Fibroblast of pulmonary artery (primary cell): ENCODE measurements around the gene RNFT2.

Experiments used
- DNase-seq: peaks from one replicate; pipeline ENCODE4 v3.0.0-alpha.2; 2010; ENCODE audit warnings: low read depth
- H3K4me3 ChIP-seq: replicated peaks from 2 replicates; pipeline ENCODE4 v1.5.1; 2011; ENCODE audit warnings: low read depth, mild to moderate bottlenecking, control low read depth, low read length, moderate library complexity
- CTCF ChIP-seq: IDR thresholded peaks from 2 replicates; pipeline ENCODE4 v1.5.1; 2011; ENCODE audit warnings: mild to moderate bottlenecking, control low read depth, low read length, inconsistent platforms; ENCODE audit errors: missing control alignments

The RNFT2 gene

GRCh38 chr12:116861320-116861719 is 123.2 kb downstream of the RNFT2 start:
- no peak for TF ChIP-seq CTCF
- DNase-seq = peak; percentile 71
- no peak overlapping the region for H3K4me3 ChIP-seq

- no peak for TF ChIP-seq CTCF
- DNase-seq = no peak
- H3K4me3 ChIP-seq = no peak overlapping the region
Measured at GRCh38 chr12:116862167-116862566, 124.1 kb downstream of the RNFT2 start.

GRCh38 chr12:116863275-116863767 is 125.2 kb downstream of the RNFT2 start:
- no peak overlapping the region for H3K4me3 ChIP-seq
- no peak for DNase-seq
- peak; percentile 43 for TF ChIP-seq CTCF

DNA sequence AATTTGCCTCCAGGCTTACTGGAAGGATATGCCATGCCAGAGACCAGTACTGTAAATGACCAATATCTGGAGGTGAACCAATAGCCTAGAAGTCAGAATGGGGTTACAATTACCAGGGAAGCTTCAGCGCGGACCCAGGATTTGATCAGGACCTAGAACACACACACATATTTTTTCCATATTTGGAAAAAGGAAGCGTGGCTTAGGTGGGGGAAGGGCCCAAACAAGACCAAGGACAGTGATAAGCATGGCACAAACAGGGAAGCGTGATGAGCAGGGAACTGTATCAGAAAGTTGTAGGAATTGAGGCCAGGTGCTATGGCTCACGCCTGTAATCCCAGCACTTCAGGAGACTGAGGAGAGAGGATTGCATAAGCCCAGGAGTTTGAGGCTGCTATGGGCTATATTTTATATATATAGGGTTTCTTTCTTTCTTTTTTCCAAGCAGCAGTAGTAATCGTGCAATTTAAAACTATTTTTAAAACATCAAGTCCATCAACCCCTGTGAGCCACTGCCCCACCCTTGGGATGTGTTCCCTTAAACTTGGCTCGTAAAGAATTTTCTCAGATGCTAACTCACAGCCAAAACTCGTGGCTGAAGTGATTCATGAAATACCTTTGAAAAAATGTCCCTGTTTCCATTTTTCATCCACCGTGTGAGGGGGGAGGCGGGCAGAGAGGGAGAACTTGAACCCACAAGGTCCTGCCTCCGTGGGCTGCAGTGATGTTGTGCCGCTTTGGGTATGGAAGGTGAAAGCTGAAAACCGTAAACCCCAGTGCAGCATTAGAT is 126.5 kb downstream of the RNFT2 start:
- H3K4me3 ChIP-seq = no peak overlapping the region
- no peak for TF ChIP-seq CTCF
- DNase-seq = peak; percentile 57

GRCh38 chr12:116867523-116867922 is 129.4 kb downstream of the RNFT2 start:
- DNase-seq = no peak
- TF ChIP-seq CTCF = no peak

GRCh38 chr12:116870306-116870705 is 132.2 kb downstream of the RNFT2 start:
- no peak for TF ChIP-seq CTCF
- no peak for DNase-seq
- H3K4me3 ChIP-seq = no peak overlapping the region

More at GRCh38 chr12:116867523-116867922, 129.4 kb downstream of the RNFT2 start:
- H3K4me3 ChIP-seq = no peak overlapping the region
